MM.1S (cell line): ENCODE data around the gene HSPB6.

Experiments
- CTCF ChIP-seq: fragments of 300-600 bp; sonication (generic); IDR thresholded peaks from 2 replicates; pipeline ENCODE4 v1.5.1; 2016; ENCODE audit warnings: antibody characterized with exemption, low read length, mixed read lengths
- EZH2 ChIP-seq: fragments of 300-600 bp; sonication (generic); optimal IDR thresholded peaks from 2 replicates; pipeline ENCODE3; 2017; ENCODE audit warnings: low read depth, mild to moderate bottlenecking, antibody characterized with exemption, low read length, mixed read lengths
- EZH2phosphoT487 ChIP-seq: fragments of 300-600 bp; sonication (generic); IDR thresholded peaks from 2 replicates; pipeline ENCODE4 v1.6.1; 2018; ENCODE audit warnings: antibody characterized with exemption, low read length

- TF ChIP-seq EZH2, result no peak
- no peak for TF ChIP-seq CTCF
- TF ChIP-seq EZH2phosphoT487, result no peak
These were observed 10.7 kb upstream of the HSPB6 start for GRCh38 chr19:35767288-35768081.
